Astrocyte of the spinal cord (primary cell): ENCODE results near the gene PARD6B.
"Not testable (repeated sequence)": the region's sequence is repeated elsewhere in the genome, so short reads cannot be mapped to it uniquely, and the experiment has no call there.

ENCODE experiments used
- DNase-seq: peaks from one replicate; pipeline ENCODE4 v3.0.0; 2011; ENCODE audit warnings: low read depth, low spot score
- H3K4me3 ChIP-seq: 2 replicates; pipeline ENCODE4 v1.5.1; 2011; ENCODE audit warnings: low read depth, mild to moderate bottlenecking, low read length, moderate library complexity
- in situ Hi-C: cut with HindIII; loops from 2 replicates; pipeline ENCODE4 v1.10.0; 2017; ENCODE audit warnings: low sequenced_read_pairs
- TF ChIP-seq, protein P1 (sequence below): IDR thresholded peaks from 2 replicates; pipeline ENCODE4 v1.5.1; 2012; ENCODE audit warnings: low read depth, mild to moderate bottlenecking, low read length, inconsistent platforms

The PARD6B gene

DNA sequence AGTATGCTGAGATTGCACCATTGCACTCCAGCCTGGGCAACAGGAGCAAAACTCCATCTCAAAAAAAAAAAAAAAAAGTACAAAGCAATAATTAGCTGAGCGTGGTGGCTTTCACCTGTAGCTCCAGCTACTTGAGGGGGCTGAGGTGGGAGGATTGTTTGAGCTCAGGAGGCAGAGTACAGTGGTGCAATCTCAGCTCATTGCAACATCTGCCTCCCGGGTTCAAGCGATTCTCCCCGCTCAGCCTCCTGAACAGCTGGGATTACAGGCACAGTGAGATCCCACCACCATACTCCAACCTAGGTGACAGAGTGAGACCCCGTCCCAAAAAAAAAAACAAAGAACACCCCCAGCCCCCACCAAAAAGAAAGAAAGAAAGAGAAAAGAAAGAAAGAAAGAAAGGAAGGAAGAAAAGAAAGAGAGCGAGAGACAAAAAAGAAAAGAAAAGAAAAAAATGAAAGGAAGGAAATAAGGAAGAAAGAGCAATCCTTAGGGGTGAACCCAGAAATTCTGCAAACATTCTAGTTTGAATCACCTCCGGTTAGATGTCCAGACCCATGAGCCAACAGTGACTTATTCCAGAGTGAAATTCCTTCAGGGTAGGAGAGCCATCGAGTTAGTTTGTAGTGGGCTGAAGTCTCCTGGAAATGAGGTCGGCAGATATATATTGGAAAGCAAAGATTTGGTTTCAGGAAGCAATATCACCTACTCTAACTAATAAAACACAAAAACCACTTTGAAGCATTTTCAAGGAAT, 36.8 kb upstream of the PARD6B start:
- no peak overlapping the region for H3K4me3 ChIP-seq
- DNase-seq, result no peak
- in situ Hi-C loops, result no loop called here
- TF ChIP-seq, protein P1, sequence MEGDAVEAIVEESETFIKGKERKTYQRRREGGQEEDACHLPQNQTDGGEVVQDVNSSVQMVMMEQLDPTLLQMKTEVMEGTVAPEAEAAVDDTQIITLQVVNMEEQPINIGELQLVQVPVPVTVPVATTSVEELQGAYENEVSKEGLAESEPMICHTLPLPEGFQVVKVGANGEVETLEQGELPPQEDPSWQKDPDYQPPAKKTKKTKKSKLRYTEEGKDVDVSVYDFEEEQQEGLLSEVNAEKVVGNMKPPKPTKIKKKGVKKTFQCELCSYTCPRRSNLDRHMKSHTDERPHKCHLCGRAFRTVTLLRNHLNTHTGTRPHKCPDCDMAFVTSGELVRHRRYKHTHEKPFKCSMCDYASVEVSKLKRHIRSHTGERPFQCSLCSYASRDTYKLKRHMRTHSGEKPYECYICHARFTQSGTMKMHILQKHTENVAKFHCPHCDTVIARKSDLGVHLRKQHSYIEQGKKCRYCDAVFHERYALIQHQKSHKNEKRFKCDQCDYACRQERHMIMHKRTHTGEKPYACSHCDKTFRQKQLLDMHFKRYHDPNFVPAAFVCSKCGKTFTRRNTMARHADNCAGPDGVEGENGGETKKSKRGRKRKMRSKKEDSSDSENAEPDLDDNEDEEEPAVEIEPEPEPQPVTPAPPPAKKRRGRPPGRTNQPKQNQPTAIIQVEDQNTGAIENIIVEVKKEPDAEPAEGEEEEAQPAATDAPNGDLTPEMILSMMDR, result no peak

DNA sequence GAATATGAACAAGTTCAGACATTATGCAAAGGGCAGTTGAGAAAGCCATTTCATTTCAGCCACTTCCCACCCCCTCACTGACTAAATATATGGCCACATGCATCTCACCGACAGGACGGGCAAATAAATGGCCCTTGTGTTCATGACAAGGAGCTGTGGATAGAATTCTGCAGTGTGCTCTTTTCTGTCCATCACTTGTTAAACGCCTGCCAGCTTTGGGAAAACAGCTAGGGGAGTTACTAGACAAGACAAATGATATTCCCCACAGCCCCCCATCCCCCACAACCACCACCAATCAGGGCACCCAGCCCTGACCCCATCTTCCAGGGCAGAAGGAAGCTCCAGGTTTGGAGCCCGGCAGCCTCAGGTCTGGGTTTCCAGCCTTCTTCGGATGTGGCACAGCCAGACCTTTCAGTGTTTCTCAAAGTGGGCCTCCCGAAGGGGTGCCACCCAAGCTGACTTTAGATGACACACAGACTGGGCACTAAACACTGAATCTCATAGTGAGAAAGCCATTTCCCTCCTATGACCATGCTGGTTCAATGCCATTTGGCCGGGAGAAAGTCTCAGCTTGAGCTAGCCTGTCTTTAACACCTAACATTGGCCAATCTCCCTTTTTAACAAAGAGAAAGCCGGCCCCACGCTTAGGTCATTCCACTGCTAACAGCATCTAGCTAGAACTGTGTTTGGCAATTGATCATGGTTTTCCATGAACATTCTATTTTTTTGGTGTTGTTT, 36.1 kb upstream of the PARD6B start:
- in situ Hi-C loops, result no loop called here
- TF ChIP-seq, protein P1, result no peak
- no peak for DNase-seq
- H3K4me3 ChIP-seq, result no peak overlapping the region

DNA sequence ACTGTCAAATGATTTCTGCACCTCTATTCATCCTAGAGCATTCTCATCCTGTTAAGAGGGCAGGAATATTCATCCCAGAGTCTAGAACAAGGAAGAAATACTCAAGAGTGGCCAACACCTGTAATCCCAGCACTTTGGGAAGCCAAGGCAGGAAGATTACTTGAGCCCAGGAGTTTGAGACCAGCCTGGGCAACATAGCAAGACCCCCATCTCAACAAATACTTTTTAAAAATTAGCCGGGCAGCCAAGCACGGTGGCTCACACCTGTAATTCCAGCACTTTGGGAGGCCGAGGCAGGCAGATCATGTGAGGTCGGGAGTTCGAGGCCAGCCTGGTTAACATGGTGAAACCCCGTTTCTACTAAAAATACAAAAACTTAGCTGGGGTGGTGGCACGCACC, 33.1 kb upstream of the PARD6B start:
- DNase-seq, H3K4me3 ChIP-seq, in situ Hi-C loops: not testable (repeated sequence)

DNA sequence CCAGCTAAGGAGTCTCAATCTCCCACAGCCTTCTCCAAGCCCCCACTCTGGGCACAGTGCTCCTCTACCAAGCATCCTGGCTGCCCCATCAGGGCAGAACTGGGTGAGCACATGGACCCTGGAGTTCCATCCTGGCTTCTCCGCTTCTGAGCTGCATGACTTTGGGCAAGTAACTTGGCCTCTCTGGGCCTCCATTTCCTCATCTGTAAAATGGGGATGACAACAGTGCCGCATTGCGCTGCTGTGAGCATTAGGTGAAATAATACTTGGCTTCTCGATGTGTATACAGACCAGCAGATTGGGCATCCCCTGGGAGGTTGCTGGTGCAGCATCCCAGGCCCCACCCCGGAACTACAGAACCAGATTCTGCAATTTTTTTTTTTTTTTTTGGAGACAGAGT, 31.7 kb upstream of the PARD6B start:
- in situ Hi-C loops, result no loop called here
- no peak overlapping the region for H3K4me3 ChIP-seq
- TF ChIP-seq, protein P1, result no peak
- DNase-seq, result no peak

DNA sequence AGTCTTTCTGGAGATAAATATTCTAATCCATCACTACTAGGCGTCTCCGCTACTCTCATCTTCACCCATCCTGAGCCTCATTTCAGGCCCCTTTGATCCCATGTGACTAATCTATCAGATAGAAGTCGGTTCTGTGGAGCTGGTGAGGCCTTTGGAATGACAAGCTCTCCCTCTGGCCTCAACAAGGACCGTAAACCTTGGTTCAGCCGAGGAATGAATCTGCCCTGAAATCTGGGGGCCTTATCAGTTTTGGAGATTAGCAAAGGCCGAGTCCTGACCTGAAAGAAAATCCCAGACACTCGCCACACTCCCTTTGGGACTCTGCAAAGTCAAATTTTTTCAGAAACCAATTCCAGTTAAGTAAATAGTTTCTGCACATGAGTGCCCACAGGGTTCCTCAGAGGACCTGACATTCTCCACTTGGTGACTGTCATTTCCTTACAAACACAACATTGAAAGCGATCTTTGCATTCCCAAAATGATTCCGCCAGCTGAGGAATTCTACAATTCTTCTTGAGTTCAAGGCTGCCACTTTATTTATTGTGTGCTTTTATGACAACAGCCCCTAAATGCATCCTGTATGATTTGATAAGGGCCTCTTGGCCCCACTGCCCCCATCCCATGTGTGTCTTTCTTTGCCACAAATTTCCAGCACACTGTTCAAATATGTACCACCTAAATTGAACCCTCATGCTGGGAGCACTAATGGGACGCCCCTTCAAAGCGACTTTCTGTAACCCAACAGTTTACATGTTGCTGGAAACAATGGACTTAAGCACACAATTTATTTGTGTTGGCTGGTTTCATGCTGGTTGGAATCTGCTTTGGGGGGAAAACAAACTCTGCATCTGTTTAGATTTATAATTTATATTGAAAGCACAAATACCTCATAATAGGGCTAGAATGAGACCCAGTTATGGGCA, 30.1 kb upstream of the PARD6B start:
- in situ Hi-C loops, result no loop called here
- DNase-seq, result no peak
- H3K4me3 ChIP-seq, result no peak overlapping the region
- TF ChIP-seq, protein P1, result no peak

DNA sequence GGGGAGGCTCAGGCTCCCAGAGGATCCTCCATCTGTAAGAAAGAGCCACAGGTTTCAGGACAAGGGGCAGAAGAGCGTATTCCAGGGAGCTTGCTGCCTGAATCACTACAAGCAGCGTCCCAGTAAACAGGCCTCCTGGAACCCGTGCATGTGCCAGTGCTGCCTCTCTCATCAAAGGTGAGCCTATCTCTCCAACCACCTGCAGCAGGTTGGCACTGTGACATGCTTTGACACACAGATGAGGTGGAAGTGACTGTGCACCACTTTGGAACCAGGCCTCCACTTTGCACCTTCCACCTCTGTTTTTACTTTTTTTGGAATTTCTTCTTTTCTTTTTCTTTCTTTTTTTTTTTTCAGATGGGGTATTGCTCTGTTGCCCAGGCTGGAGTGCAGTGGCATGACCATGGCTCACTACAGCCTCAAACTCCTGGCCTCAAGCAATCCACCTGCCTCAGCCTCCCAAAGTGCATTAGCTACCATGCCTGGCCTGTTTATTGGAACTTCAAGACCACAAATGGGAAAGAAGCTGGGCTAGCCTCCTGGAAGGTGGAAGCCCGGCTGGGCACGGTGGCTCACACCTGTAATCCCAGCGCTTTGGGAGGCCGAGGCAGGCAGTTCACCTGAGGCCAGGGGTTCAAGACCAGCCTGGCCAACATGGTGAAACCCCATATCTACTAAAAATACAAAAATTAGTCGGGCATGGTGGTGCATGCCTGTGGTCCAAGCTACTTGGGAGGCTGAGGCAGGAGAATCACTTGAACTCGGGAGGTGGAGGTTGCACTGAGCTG, 27.5 kb upstream of the PARD6B start:
- in situ Hi-C loops, DNase-seq, H3K4me3 ChIP-seq: not testable (repeated sequence)

DNA sequence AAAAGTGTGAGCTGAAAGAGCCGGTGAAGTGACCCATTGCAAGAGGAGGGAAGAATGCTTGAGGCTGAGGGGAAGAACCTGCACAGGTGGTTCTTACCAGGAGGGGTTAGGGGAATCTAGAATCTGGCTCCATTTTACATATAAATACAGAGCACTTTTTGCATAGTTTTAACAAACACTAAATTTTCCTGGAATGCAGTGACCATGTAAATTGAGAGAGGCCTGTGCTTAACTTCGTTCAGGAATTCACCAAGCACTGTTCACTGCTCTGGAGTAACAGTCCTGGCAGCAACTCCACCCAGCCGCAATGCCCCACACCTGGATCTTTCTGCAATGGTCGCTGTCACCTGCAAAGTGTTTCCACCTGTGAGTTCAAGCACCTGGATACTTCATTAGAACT, 26.9 kb upstream of the PARD6B start:
- TF ChIP-seq, protein P1, result no peak
- no peak for DNase-seq
- in situ Hi-C loops, result no loop called here
- H3K4me3 ChIP-seq, result no peak overlapping the region
